HCT116 (cell line): ENCODE data around the gene SLC16A3. TPM values are rescaled to one million over a fixed set of nuclear protein-coding genes. Genes with fewer than 3 reads are reported as not detected.
A peak's percentile ranks its signal among the peaks of the same experiment; 100 is the strongest.

Experiments
- ATAC-seq: fragments of 200-7000 bp; cut with Tn5 transposase; 2 replicates; pipeline ENCODE4 v1.9.1; 2020; ENCODE audit warnings: mild to moderate bottlenecking, moderate library complexity
- BruUV-seq: library from RNA; stranded (reverse); fragments of 400-500 nt; replicated peaks from 2 replicates; lab custom pipeline; 2021; lab: Mats Ljungman, UMichigan
- CTCF ChIA-PET: fragments of 300-600 bp; sonication (Branson Sonifier 250); formaldehyde crosslinking; loops from one replicate; lab custom pipeline; 2021; ENCODE audit warnings: antibody characterized with exemption; lab: Charles Lee
- POLR2A ChIA-PET: fragments of 300-600, 350-600 bp; sonication (Branson Sonifier 250); formaldehyde crosslinking; loops from one replicate; lab custom pipeline; 2021; ENCODE audit warnings: antibody characterized with exemption; lab: Charles Lee
- RAD21 ChIA-PET, 2 experiments: fragments of 300-600 bp; sonication (Branson Sonifier 250); formaldehyde crosslinking; loops; one replicate each; lab custom pipeline; 2023; ENCODE audit warnings: low total read pairs in 2 of 2; ENCODE audit not compliant: uncharacterized antibody in 2 of 2, unreplicated experiment in 2 of 2, low non-redundant PET in 1 of 2; lab: Charles Lee
- DNase-seq: peaks from one replicate; pipeline ENCODE4 v3.0.0-alpha.2; 2010; ENCODE audit warnings: low read depth, low spot score
- H2AFZ ChIP-seq: fragments of 200-600 bp; shearing (Covaris generic), sonication (generic); 2 replicates; pipeline ENCODE4 v1.6.1; 2017; ENCODE audit warnings: low read depth, mixed run types, mixed read lengths, antibody characterized with exemption, low read length; ENCODE audit not compliant: poor library complexity, severe bottlenecking
- H3K27ac ChIP-seq: 2 replicates; pipeline ENCODE4 v1.5.1; 2012; ENCODE audit warnings: low read depth, low read length
- H3K27me3 ChIP-seq: fragments of 200-600 bp; sonication (generic); 2 replicates; pipeline ENCODE4 v1.6.1; 2016; ENCODE audit warnings: mixed run types, low read length, mixed read lengths; ENCODE audit not compliant: insufficient read depth
- H3K36me3 ChIP-seq, 2 experiments: fragments of 200-500 bp in 1 of 2; fragments of 200-600 bp in 1 of 2; sonication (Bioruptor generic) in 1 of 2; sonication (generic) in 1 of 2; 2 replicates each; pipeline versions ENCODE4 v1.5.1 to v1.6.1; 2014 to 2016; ENCODE audit warnings: low read length in 2 of 2, inconsistent platforms in 1 of 2, mixed read lengths in 1 of 2, mixed run types in 1 of 2; ENCODE audit not compliant: insufficient read depth in 2 of 2, control insufficient read depth in 1 of 2
- H3K4me1 ChIP-seq, 2 experiments: fragments of 200-600 bp in 1 of 2; sonication (generic) in 1 of 2; 2 replicates each; pipeline versions ENCODE4 v1.5.1 to v1.6.1; 2012 to 2017; ENCODE audit warnings: low read length in 2 of 2, inconsistent platforms in 1 of 2, mild to moderate bottlenecking in 1 of 2, mixed read lengths in 1 of 2, mixed run types in 1 of 2, moderate library complexity in 1 of 2; ENCODE audit not compliant: insufficient read depth in 2 of 2, control insufficient read depth in 1 of 2
- H3K4me2 ChIP-seq: fragments of 200-600 bp; sonication (generic); 2 replicates; pipeline ENCODE4 v1.6.1; 2017; ENCODE audit warnings: mixed run types, low read length, mixed read lengths
- H3K4me3 ChIP-seq, 2 experiments: fragments of 200-600 bp in 1 of 2; sonication (generic) in 1 of 2; replicated peaks in 1 of 2; 2 replicates each; pipeline ENCODE4 v1.5.1; 2011 to 2016; ENCODE audit warnings: low read length in 2 of 2, control low read depth in 1 of 2, low read depth in 1 of 2, mild to moderate bottlenecking in 1 of 2, mixed read lengths in 1 of 2, mixed run types in 1 of 2
- H3K79me2 ChIP-seq: fragments of 200-600 bp; sonication (generic); 2 replicates; pipeline ENCODE4 v1.6.1; 2017; ENCODE audit warnings: mild to moderate bottlenecking, mixed run types, low read length, moderate library complexity, mixed read lengths; ENCODE audit not compliant: insufficient read depth
- H3K9ac ChIP-seq: fragments of 200-600 bp; sonication (generic); 2 replicates; pipeline ENCODE4 v1.6.1; 2016; ENCODE audit warnings: low read length, mixed read lengths
- H3K9me2 ChIP-seq: fragments of 200-600 bp; sonication (generic), shearing (Covaris generic); 2 replicates; pipeline ENCODE4 v1.6.1; 2017; ENCODE audit warnings: mixed run types, mild to moderate bottlenecking, moderate library complexity; ENCODE audit not compliant: insufficient read depth
- H3K9me3 ChIP-seq, 2 experiments: fragments of 200-500 bp in 1 of 2; fragments of 200-600 bp in 1 of 2; sonication (Bioruptor generic) in 1 of 2; sonication (generic) in 1 of 2; 2 replicates each; pipeline ENCODE4 v1.6.1; 2014 to 2017; ENCODE audit warnings: low read length in 2 of 2, mixed read lengths in 2 of 2, inconsistent platforms in 1 of 2, low read depth in 1 of 2, mild to moderate bottlenecking in 1 of 2, mixed run types in 1 of 2, moderate library complexity in 1 of 2; ENCODE audit not compliant: control insufficient read depth in 1 of 2, insufficient read depth in 1 of 2
- H4K20me1 ChIP-seq: fragments of 200-600 bp; sonication (generic), shearing (Covaris generic); 2 replicates; pipeline ENCODE4 v1.6.1; 2017; ENCODE audit warnings: mixed run types, mild to moderate bottlenecking, moderate library complexity; ENCODE audit not compliant: insufficient read depth
- CBX3 ChIP-seq: IDR thresholded peaks from 2 replicates; pipeline ENCODE4 v1.6.1; 2012; ENCODE audit warnings: low read depth
- CTCF ChIP-seq, 3 experiments: fragments of 200-600 bp in 1 of 3; sonication (generic) in 1 of 3; IDR thresholded peaks in 2 of 3; conservative IDR thresholded peaks in 1 of 3; 2 replicates each; pipeline ENCODE4 v1.5.1; 2012 to 2017; ENCODE audit warnings: low read depth in 2 of 3, low read length in 2 of 3, antibody characterized with exemption in 1 of 3, borderline replicate concordance in 1 of 3, control low read depth in 1 of 3, mild to moderate bottlenecking in 1 of 3, mixed read lengths in 1 of 3, mixed run types in 1 of 3, moderate library complexity in 1 of 3; ENCODE audit not compliant: insufficient read depth in 1 of 3
- EGR1 ChIP-seq: IDR thresholded peaks from 2 replicates; pipeline ENCODE4 v1.6.1; 2012; ENCODE audit warnings: low read depth
- EZH2 ChIP-seq: fragments of 200-600 bp; sonication (generic); IDR thresholded peaks from 2 replicates; pipeline ENCODE4 v1.6.1; 2017; ENCODE audit warnings: antibody characterized with exemption, mixed run types
- EZH2phosphoT487 ChIP-seq: fragments of 200-600 bp; IDR thresholded peaks from 2 replicates; pipeline ENCODE4 v1.6.1; 2018; ENCODE audit warnings: antibody characterized with exemption, borderline replicate concordance
- FOSL1 ChIP-seq: IDR thresholded peaks from 2 replicates; pipeline ENCODE4 v1.6.1; 2012; ENCODE audit warnings: low read depth
- MAX ChIP-seq: IDR thresholded peaks from 2 replicates; pipeline ENCODE4 v1.6.1; 2012
- POLR2A ChIP-seq: IDR thresholded peaks from 2 replicates; pipeline ENCODE4 v1.7.0; 2011; ENCODE audit warnings: borderline replicate concordance; ENCODE audit not compliant: insufficient read depth, insufficient read length; ENCODE audit errors: extremely low read depth
- POLR2AphosphoS5 ChIP-seq: IDR thresholded peaks from 2 replicates; pipeline ENCODE4 v1.6.1; 2011; ENCODE audit warnings: mild to moderate bottlenecking, low read depth, low read length, moderate library complexity
- RAD21 ChIP-seq: IDR thresholded peaks from 2 replicates; pipeline ENCODE4 v1.6.1; 2012; ENCODE audit warnings: low read depth, mild to moderate bottlenecking
- REST ChIP-seq: IDR thresholded peaks from 2 replicates; pipeline ENCODE4 v1.6.1; 2012; ENCODE audit warnings: low read depth
- SIN3A ChIP-seq: IDR thresholded peaks from 2 replicates; pipeline ENCODE4 v1.6.1; 2012; ENCODE audit warnings: low read depth
- SRF ChIP-seq: IDR thresholded peaks from 2 replicates; pipeline ENCODE4 v1.6.1; 2012; ENCODE audit warnings: low read depth
- TCF7L2 ChIP-seq: IDR thresholded peaks from 2 replicates; pipeline ENCODE4 v1.7.0; 2011; ENCODE audit warnings: borderline replicate concordance, inconsistent platforms; ENCODE audit not compliant: insufficient read depth, insufficient read length; ENCODE audit errors: extremely low read depth
- YY1 ChIP-seq: IDR thresholded peaks from 2 replicates; pipeline ENCODE4 v1.6.1; 2011; ENCODE audit warnings: low read length, low read depth, moderate library complexity, mild to moderate bottlenecking; ENCODE audit not compliant: insufficient replicate concordance; ENCODE audit errors: extremely low read depth
- ZBTB33 ChIP-seq: IDR thresholded peaks from 2 replicates; pipeline ENCODE4 v1.6.1; 2011; ENCODE audit warnings: mild to moderate bottlenecking, low read length, moderate library complexity; ENCODE audit not compliant: insufficient replicate concordance; ENCODE audit errors: extremely low read depth
- ZFX ChIP-seq: fragments of 450-650 bp; IDR thresholded peaks from 2 replicates; pipeline ENCODE4 v1.6.1; 2017
- ZNF274 ChIP-seq: fragments of 200-500 bp; sonication (Bioruptor generic); IDR thresholded peaks from 2 replicates; pipeline ENCODE4 v1.6.1; 2014; ENCODE audit warnings: mild to moderate bottlenecking, low read depth, low read length, inconsistent platforms
- intact Hi-C: fragments of 100-400 bp; cut with micrococcal nuclease; formaldehyde crosslinking; loops from 2 replicates; pipeline ENCODE4 v1.10.0; 2022
- total RNA-seq: library from RNA; stranded (reverse); gene quantifications from one replicate; pipeline ENCODE4 v1.2.1, GENCODE V29; 2021; ENCODE audit not compliant: unreplicated experiment

SLC16A3 gene
- total RNA-seq, 1 experiment from 2014 or later, result 445 TPM

- peak overlapping the region; percentile 56 for H3K9ac ChIP-seq
- intact Hi-C loops, result no loop called here
- H3K9me2 ChIP-seq, result no peaks in the 10 kb centered on the region
- peaks cover 2% of the 10 kb centered on the region; the same call in 1 of the 2 replicates for H3K79me2 ChIP-seq
- no peaks in the 10 kb centered on the region for H3K36me3 ChIP-seq
- ChIA-PET RAD21 (no interaction called here), CTCF (no interaction called here), POLR2A (interaction anchor here (1.2 kb wide), 1 partner anchor 12 kb away, joined by 3 read pairs; no protein-coding TSS in a partner anchor)
- no peaks in the 10 kb centered on the region for H4K20me1 ChIP-seq
- H3K4me2 ChIP-seq, result peak overlapping the region; percentile 66
- no peaks in the 10 kb centered on the region for H3K9me3 ChIP-seq
- ATAC-seq (no peak), DNase-seq (no peak)
- no TSS peak for BruUV-seq
- H3K27me3 ChIP-seq, result no peaks in the 10 kb centered on the region
- peak overlapping the region; percentile 80 for H3K27ac ChIP-seq
- no peak for TF ChIP-seq CTCF (IDR thresholded peaks at IDR 0.05 in 2 of 3, conservative IDR thresholded peaks at IDR 0.05 in 1 of 3; ENCODE audit: borderline replicate concordance in 1 of 3, insufficient read depth in 1 of 3, low read depth in 2 of 3, low read length in 2 of 3)
- no peak for TF ChIP-seq FOSL1
- TF ChIP-seq ZNF274, result no peak
- TF ChIP-seq ZFX, result no peak
- no peak for TF ChIP-seq YY1
- no peak for TF ChIP-seq SIN3A
- TF ChIP-seq RAD21, result no peak
- TF ChIP-seq TCF7L2, result no peak
- no peak for TF ChIP-seq CBX3
- TF ChIP-seq REST, result no peak
- TF ChIP-seq SRF, result no peak
- TF ChIP-seq POLR2AphosphoS5, result no peak
- no peak for TF ChIP-seq EZH2
- TF ChIP-seq MAX, result no peak
- TF ChIP-seq EZH2phosphoT487, result no peak
- no peak for TF ChIP-seq ZBTB33
- TF ChIP-seq EGR1, result no peak
- no peak for TF ChIP-seq POLR2A
- peak overlapping the region in 1 of 2 experiments; percentile 29; a peak in 1 of 4 replicates for H3K4me3 ChIP-seq
- H3K4me1 ChIP-seq, result peaks cover 44 to 61% of the 10 kb centered on the region in 2 experiments
- H2AFZ ChIP-seq, result no peak overlapping the region
Observed at GRCh38 chr17:82287013-82287867, 58.4 kb downstream of the SLC16A3 start.
